ENCODE results near the gene ZKSCAN2.

ZKSCAN2 gene

DNA sequence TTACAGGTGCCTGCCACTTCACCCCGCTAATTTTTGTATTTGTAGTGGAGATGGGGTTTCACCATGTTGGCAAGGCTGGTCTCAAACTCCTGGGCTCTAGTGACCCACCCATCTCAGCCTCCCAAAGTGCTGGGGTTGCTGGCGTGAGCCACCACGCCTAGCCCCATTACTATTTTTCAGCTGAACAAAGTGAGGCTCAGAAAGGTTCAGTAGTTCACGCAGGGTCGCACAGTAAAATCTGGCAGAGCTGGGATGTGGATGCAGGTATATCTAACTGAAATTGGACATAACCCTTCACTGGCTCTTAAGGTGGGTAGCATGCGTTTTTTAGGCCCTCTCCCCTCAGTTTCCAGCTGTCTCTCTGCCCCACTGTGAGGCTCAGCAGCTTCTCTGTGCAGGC is 33.7 kb downstream of the ZKSCAN2 start:
- no peak for DNase-seq (ENCODE audit: low read depth, low spot score)

DNA sequence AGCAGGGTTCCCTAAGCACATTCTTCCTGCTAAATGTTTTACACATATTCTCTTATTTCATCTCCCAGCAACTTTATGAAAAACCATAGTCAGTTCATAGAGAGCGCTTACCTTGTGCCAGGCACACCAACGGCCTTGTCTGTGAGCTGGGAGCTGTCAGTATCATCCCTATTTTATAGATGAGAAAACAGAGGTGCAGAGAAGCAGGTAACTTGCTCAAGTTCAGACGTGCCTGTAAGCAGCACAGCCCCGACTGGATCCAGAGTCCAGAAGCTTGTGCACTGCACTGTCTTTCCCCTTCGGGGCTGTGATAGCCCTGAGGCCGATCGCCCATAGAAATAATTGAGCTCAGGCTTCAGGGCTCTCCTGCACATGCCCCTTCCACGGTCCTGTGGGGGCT is 34.7 kb downstream of the ZKSCAN2 start:
- DNase-seq (ENCODE audit: low read depth, low spot score), result no peak

DNA sequence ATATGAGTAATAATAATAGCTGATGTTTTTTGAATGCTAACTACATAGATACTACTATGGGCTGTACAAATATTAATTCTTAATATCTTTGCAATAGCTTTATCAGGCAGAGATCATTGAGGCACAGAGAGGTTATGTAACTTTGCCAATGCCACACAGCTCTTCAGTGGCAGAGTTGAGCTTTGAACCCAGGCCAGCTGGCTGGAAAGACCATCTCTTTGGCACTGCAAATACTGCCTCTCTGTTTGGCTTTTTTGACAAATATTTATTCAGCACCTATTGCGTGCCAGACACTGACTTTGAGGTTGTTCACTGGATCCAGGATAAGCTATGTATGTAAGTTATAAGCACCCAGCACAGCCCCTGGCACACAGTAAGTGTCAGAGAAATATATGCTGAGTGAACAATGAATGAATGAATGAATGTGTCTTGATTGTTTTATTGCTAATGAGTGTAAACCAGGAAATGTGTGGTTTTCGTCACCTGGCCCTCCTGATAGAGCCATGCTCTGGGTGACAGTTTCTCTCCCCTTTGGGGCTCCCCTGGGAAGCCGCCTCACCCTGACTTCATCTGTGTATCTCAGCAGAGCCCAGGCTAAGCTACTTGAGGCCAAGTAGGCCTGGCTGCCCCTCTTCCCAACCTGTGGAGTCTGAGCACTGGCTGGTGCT is 38.4 kb downstream of the ZKSCAN2 start:
- DNase-seq (ENCODE audit: low read depth, low spot score), result no peak

DNA sequence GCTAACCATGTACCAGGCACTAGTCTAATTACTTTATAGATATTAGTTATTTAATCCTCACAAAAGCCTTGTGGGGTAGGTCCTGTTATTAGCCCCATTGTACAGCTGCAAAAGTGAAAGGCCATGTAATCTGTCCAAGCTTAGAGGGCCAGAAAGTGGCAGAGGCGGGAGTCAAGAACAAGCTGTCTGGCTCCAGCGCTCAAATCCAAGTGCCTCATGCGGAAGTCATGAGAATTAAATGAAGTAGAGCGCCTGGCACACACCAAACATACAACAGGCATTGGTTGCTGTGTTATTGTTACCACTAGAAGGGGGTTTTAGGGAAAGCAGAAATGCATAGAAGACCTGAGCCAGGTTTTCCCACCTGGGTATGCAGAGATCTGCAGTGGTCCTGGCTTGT is 39.7 kb downstream of the ZKSCAN2 start:
- no peak for DNase-seq (ENCODE audit: low read depth, low spot score)

DNA sequence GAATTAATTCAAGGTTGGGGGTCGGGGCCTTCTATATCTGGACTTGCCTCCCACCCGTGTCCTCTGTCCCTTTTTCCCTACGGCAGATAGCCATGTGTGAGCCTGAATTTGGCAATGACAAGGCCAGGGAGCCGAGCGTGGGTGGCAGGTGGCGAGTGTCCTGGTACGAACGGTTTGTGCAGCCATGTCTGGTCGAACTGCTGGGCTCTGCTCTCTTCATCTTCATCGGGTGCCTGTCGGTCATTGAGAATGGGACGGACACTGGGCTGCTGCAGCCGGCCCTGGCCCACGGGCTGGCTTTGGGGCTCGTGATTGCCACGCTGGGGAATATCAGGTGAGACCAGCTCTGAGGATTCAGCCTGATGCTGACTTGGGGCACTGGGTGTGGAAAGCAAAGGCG is 40.5 kb downstream of the ZKSCAN2 start:
- no peak for DNase-seq (ENCODE audit: low read depth, low spot score)

DNA sequence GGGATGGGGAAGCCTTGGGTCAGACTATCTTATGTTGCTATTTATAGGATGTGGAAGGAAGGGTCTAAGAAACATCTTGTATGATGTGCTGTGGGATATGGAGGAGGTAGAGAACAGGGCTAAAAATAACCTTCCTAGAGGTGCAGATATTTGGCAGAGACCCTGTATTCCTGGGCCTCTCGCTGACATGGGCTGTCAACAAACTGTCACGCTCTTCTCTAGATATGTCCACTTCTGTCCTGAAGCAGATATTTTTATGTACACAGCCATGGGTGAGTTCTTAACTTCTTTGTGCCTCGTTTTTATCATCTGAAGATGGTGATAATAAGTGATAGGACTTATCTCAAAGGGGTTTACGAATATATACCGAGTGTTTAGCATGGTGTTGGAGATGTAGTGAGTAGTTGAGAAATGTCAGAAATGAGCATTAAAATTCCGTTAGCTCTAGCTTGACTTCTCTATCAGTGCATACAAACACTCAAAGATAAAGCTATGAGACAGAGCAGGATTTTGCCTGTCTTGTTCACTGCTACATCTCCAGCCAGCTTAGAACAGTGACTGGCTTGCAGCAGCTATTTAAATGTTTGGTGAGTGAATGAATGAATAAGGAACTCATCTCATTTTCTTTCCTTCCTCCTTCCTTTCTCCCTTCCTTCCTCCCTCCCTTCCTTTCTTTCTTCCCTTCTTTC is 43.8 kb downstream of the ZKSCAN2 start:
- no peak for DNase-seq (ENCODE audit: low read depth, low spot score)

DNA sequence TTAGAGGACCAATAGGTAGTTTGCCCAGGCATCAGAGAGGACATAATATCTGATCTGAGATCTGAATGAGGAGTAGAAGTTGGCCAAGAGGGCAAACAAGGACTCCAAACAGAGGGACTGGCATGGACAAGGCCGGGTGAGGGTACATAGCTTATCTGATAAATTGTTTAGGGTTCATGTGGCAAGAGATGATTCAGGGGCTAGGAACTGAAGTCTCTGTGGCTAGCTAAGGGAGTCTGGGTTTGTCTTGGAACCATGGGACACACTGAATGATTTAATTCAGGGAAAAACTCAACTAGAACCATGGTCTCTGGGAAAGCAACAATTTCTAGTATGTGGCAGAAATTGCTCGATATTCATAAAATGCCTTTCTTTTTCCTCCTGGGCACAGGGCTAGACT is 45.0 kb downstream of the ZKSCAN2 start:
- DNase-seq (ENCODE audit: low read depth, low spot score), result no peak

DNA sequence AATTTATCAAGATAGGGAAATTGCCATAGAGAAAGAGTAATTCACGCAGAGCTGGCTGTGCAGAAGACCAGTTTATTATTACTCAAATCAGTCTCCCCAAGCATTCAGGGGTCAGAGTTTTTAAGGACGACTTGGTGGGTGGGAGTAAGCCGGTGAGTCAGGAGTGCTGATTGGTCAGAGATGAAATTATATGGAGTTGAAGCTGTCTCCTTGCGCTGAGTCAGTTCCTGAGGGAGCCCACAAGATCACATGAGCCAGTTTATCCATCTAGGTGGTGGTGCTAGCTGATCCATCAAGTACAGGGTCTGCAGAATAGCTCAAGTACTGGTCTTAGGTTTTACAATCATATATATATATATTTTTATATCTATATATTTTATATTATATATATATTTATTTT is 46.9 kb downstream of the ZKSCAN2 start:
- no peak for DNase-seq (ENCODE audit: low read depth, low spot score)

DNA sequence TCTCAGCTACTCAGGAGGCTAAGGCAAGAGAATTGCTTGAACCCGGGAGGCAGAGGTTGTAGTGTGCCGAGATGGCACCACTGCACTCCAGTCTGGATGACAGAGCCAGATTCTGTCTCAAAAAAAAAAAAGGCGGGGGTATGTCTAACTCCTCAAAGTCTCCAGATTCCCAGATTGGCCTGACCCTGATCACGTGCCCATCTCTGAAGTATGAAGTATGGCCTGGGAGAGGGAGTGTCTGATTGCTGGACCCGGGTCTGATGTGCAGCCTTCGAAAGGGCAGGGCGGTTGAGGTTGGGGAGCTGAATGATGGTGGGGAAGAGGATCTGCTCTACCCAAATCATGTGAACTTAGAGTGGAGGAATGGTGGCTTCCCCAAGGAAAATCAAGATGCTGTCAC is 58.2 kb downstream of the ZKSCAN2 start:
- DNase-seq (ENCODE audit: low read depth, low spot score), result no peak

DNA sequence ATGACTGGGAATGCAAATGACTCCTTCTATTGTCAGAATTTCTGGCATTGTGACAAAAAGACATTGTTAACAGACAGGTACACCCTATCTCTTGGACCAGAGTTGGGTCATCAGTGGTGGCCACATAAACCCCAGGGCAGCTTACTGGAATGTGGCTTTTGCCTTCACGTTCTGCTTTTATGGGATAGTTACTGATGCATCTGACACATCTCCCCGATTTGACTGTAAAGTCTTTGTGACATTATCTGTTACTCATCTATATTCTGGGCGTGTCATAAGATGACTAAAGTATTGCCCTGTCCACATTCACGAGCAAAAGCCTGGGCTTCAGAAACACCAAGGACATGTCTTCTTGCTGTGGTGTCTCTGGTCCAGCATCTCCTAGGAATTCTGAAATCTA is 59.6 kb downstream of the ZKSCAN2 start:
- no peak for DNase-seq (ENCODE audit: low read depth, low spot score)

DNA sequence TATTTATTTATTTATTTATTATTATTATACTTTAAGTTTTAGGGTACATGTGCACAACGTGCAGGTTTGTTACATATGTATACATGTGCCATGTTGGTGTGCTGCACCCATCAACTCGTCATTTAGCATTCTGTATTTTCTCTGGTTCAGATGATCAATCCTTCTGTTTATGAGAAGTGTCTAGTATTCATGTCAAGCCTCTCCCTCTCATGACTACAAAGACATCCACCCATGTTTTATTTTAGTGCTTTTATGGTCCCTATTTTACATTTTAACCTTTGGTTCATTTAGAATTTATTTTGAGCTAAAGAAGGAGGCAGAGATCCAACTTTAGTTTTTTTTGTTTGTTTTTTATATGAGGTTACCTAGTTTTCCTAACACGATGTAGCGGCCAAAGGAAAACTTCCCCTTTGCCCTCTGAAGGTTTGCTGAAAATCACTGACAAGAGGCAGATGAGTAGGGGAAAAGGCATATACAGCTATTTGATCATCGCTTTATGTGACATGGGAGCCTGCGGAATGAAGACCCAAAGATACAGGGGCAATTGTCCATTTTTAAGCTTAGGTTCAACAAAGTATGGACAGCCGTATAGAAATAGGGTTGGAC is 63.3 kb downstream of the ZKSCAN2 start:
- DNase-seq (ENCODE audit: low read depth, low spot score), result no peak

DNA sequence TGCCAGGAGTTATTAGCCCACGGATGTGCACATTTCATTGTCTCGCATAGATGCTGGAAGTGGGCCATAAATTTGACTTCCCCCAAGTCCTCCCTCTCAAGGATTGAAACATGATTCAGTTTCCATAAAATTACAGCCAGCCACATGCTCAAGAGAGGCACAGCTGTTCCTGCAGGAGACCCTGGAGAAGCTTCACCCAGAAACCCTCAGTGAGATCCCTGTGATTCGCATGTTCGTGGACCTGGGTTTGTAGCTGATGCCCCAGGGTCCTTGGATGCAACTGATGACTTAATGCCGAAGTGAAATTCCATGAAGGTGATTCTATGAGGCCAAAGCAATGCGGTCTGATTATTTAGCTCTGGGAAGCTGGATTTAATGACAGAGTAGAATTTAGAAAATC is 65.5 kb downstream of the ZKSCAN2 start:
- DNase-seq (ENCODE audit: low read depth, low spot score), result no peak

DNA sequence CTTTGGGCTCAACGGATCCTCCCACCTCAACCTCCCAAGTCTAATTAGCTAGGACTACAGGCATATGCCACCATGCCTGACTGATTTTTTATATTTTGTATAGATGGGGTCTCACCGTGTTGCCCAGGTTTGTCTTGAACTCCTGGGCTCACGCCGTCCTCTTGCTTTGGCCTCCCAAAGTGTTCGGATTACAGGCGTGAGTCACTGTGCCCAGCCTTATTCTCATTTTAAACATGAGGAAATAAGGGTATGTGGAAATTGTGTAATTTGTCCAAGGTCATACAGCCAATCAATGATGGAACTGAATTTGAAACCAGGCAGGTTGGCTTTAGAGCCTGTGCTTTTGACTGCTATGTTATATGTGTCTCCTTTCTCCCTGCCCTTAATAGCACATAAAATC is 68.3 kb downstream of the ZKSCAN2 start:
- DNase-seq (ENCODE audit: low read depth, low spot score), result no peak

DNA sequence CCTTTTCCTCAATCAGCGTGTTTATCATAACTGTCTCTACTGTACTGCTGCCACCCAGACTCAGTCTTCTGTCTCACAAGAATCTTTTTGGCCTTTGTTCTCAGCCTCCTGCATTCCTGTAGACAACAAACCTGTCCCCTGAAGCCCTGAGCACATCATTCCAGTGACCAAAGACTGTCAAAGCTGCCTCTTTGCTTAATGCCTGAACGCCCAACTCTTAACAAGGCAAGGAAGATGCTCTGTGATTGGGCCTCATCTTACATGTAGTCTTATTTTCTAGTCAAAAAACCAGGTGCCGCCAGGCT is 70.2 kb downstream of the ZKSCAN2 start:
- no peak for DNase-seq (ENCODE audit: low read depth, low spot score)
